ENCODE measurements around the gene IKBKG.
"Not testable (repeated sequence)": the region's sequence is repeated elsewhere in the genome, so short reads cannot be mapped to it uniquely, and the experiment has no call there.

Gene IKBKG

GRCh38 chrX:154560326-154560725 lies 12.9 kb downstream of the IKBKG start:
- not testable (repeated sequence) for DNase-seq

GRCh38 chrX:154562295-154562694 lies 14.9 kb downstream of the IKBKG start:
- DNase-seq: not testable (repeated sequence)

GRCh38 chrX:154570361-154570760 lies 22.9 kb downstream of the IKBKG start:
- DNase-seq: not testable (repeated sequence)

GRCh38 chrX:154573061-154573460 lies 25.6 kb downstream of the IKBKG start:
- DNase-seq: not testable (repeated sequence)

GRCh38 chrX:154575076-154575475 lies 27.7 kb downstream of the IKBKG start:
- DNase-seq: not testable (repeated sequence)

GRCh38 chrX:154582994-154583393 lies 35.6 kb downstream of the IKBKG start:
- DNase-seq: not testable (repeated sequence)

GRCh38 chrX:154584585-154585183 lies 37.3 kb downstream of the IKBKG start, which contains the start of gene CTAG1A:
CTAG1A (plus strand) TSS chrX:154585133; CDS start chrX:154585207, 74 bp downstream.
- DNase-seq: not testable (repeated sequence)

- not testable (repeated sequence) for DNase-seq
Measured at GRCh38 chrX:154590415-154590814, 43.0 kb downstream of the IKBKG start.

GRCh38 chrX:154592505-154592904 lies 45.1 kb downstream of the IKBKG start:
- DNase-seq: no peak

GRCh38 chrX:154593201-154593600 lies 45.8 kb downstream of the IKBKG start:
- no peak for DNase-seq

- no peak for DNase-seq
Measured at GRCh38 chrX:154594491-154594890, 47.1 kb downstream of the IKBKG start.

- no peak for DNase-seq
Measured at GRCh38 chrX:154595559-154596249, 48.3 kb downstream of the IKBKG start.

- no peak for DNase-seq
Measured at GRCh38 chrX:154596290-154596929, 49.0 kb downstream of the IKBKG start.

GRCh38 chrX:154597221-154597620 lies 49.8 kb downstream of the IKBKG start:
- no peak for DNase-seq

- DNase-seq: no peak
Measured at GRCh38 chrX:154598656-154599055, 51.2 kb downstream of the IKBKG start.

- no peak for DNase-seq
Measured at GRCh38 chrX:154599531-154599930, 52.1 kb downstream of the IKBKG start.

GRCh38 chrX:154600759-154601374 lies 53.4 kb downstream of the IKBKG start:
- DNase-seq: no peak

- DNase-seq: no peak
Measured at GRCh38 chrX:154602226-154602625, 54.8 kb downstream of the IKBKG start.

GRCh38 chrX:154602766-154603437 lies 55.5 kb downstream of the IKBKG start:
- no peak for DNase-seq

GRCh38 chrX:154603438-154604430 lies 56.3 kb downstream of the IKBKG start:
- no peak for DNase-seq

- no peak for DNase-seq
Measured at GRCh38 chrX:154605566-154605965, 58.1 kb downstream of the IKBKG start.

GRCh38 chrX:154607370-154607769 lies 60.0 kb downstream of the IKBKG start:
- DNase-seq: no peak
